H1 (cell line): Measurements from ENCODE around the gene TLR2. TPM values are rescaled to one million over a fixed set of nuclear protein-coding genes. Genes with fewer than 3 reads are reported as not detected.

Experiments used
- CTCF ChIA-PET: fragments of 300-600 bp; sonication (Branson Sonifier 250); formaldehyde crosslinking; loops from one replicate; lab custom pipeline; 2021; ENCODE audit not compliant: partially characterized antibody; lab: Charles Lee
- POLR2A ChIA-PET: fragments of 300-600 bp; sonication (Branson Sonifier 250); formaldehyde crosslinking; loops from one replicate; lab custom pipeline; 2021; ENCODE audit warnings: inconsistent platforms; ENCODE audit not compliant: partially characterized antibody; lab: Charles Lee
- DNase-seq, 2 experiments: peaks; one replicate each; pipeline versions ENCODE4 v3.0.0 to v3.0.0-alpha.2; 2010 to 2022; ENCODE audit warnings: low spot score in 2 of 2, low read depth in 1 of 2, mixed read lengths in 1 of 2
- FAIRE-seq: peaks from 2 replicates; lab custom pipeline; 2011; peaks lifted over from hg19 to GRCh38; lab: Jason Lieb, UNC
- H2AFZ ChIP-seq: 2 replicates; pipeline ENCODE4 v1.8.1; 2012; ENCODE audit warnings: low read length, inconsistent platforms
- H2AK5ac ChIP-seq: 2 replicates; pipeline ENCODE4 v1.6.1; 2013; ENCODE audit warnings: low read depth, low read length
- H2BK120ac ChIP-seq: replicated peaks from 2 replicates; pipeline ENCODE3; 2013; ENCODE audit warnings: low read depth, low read length, inconsistent platforms
- H2BK12ac ChIP-seq: 2 replicates; pipeline ENCODE4 v1.6.1; 2013; ENCODE audit warnings: low read depth, low read length
- H2BK15ac ChIP-seq: 2 replicates; pipeline ENCODE4 v1.6.1; 2013; ENCODE audit warnings: low read length
- H2BK20ac ChIP-seq: 2 replicates; pipeline ENCODE4 v1.6.1; 2013; ENCODE audit warnings: low read length
- H2BK5ac ChIP-seq: 2 replicates; pipeline ENCODE4 v1.6.1; 2013; ENCODE audit warnings: low read depth, low read length
- H3K14ac ChIP-seq: 2 replicates; pipeline ENCODE4 v1.6.1; 2013; ENCODE audit warnings: inconsistent platforms; ENCODE audit not compliant: insufficient read length
- H3K18ac ChIP-seq: 2 replicates; pipeline ENCODE4 v1.6.1; 2013; ENCODE audit warnings: low read length; ENCODE audit errors: extremely low read depth
- H3K23ac ChIP-seq: 2 replicates; pipeline ENCODE4 v1.6.1; 2013; ENCODE audit warnings: inconsistent platforms; ENCODE audit not compliant: insufficient read length
- H3K23me2 ChIP-seq: 2 replicates; pipeline ENCODE4 v1.6.1; 2013; ENCODE audit warnings: low read depth, low read length
- H3K27ac ChIP-seq: 2 replicates; pipeline ENCODE4 v1.6.1; 2011; ENCODE audit warnings: low read depth, low read length, inconsistent platforms
- H3K27me3 ChIP-seq, 4 experiments: replicated peaks in 1 of 4; 1 replicate in 1 of 4; 2 replicates in 3 of 4; pipeline versions ENCODE4 v1.6.1 to v1.8.1; 2011 to 2013; ENCODE audit warnings: low read length in 3 of 4, mild to moderate bottlenecking in 3 of 4, inconsistent platforms in 2 of 4, mixed read lengths in 2 of 4, moderate library complexity in 1 of 4; ENCODE audit not compliant: control insufficient read depth in 3 of 4, insufficient read depth in 3 of 4; ENCODE audit errors: extremely low read depth in 1 of 4
- H3K36me3 ChIP-seq, 4 experiments: 2 replicates each; pipeline versions ENCODE4 v1.6.1 to v1.8.1; 2011 to 2013; ENCODE audit warnings: mild to moderate bottlenecking in 4 of 4, low read length in 3 of 4, moderate library complexity in 2 of 4, control low read depth in 1 of 4, inconsistent platforms in 1 of 4; ENCODE audit not compliant: insufficient read depth in 4 of 4, control insufficient read depth in 2 of 4
- H3K4ac ChIP-seq: replicated peaks from 2 replicates; pipeline ENCODE3; 2013; ENCODE audit warnings: low read length, low read depth, mixed read lengths, inconsistent platforms; ENCODE audit not compliant: insufficient read length
- H3K4me1 ChIP-seq, 4 experiments: replicated peaks in 1 of 4; 1 replicate in 1 of 4; 2 replicates in 3 of 4; pipeline versions ENCODE4 v1.6.1 to v1.8.1; 2011 to 2013; ENCODE audit warnings: low read length in 3 of 4, inconsistent platforms in 2 of 4, mixed read lengths in 1 of 4; ENCODE audit not compliant: insufficient read depth in 4 of 4, control insufficient read depth in 3 of 4
- H3K4me2 ChIP-seq, 2 experiments: 2 replicates each; pipeline versions ENCODE4 v1.6.1 to v1.8.1; 2011 to 2013; ENCODE audit warnings: low read depth in 2 of 2, low read length in 2 of 2, control low read depth in 1 of 2, inconsistent platforms in 1 of 2, mild to moderate bottlenecking in 1 of 2; ENCODE audit not compliant: insufficient read depth in 1 of 2
- H3K4me3 ChIP-seq, 4 experiments: fragments of 200-600, 300-600 bp in 1 of 4; sonication (generic), shearing (Covaris generic), sonication (Bioruptor Twin) in 1 of 4; 2 replicates each; pipeline versions ENCODE4 v1.5.1 to v1.8.1; 2011 to 2016; ENCODE audit warnings: low read length in 4 of 4, low read depth in 3 of 4, control low read depth in 2 of 4, inconsistent platforms in 2 of 4, mild to moderate bottlenecking in 2 of 4, mixed read lengths in 1 of 4, moderate library complexity in 1 of 4; ENCODE audit not compliant: insufficient read depth in 2 of 4; ENCODE audit errors: extremely low read depth in 1 of 4
- H3K56ac ChIP-seq: replicated peaks from 2 replicates; pipeline ENCODE3; 2013; ENCODE audit warnings: low read depth, mild to moderate bottlenecking, mixed read lengths, low read length, inconsistent platforms; ENCODE audit not compliant: insufficient read length
- H3K79me1 ChIP-seq: 2 replicates; pipeline ENCODE4 v1.6.1; 2013; ENCODE audit warnings: low read depth, low read length, control low read depth
- H3K79me2 ChIP-seq, 2 experiments: 2 replicates each; pipeline versions ENCODE4 v1.6.1 to v1.8.1; 2012 to 2013; ENCODE audit warnings: low read length in 2 of 2, mild to moderate bottlenecking in 2 of 2, inconsistent platforms in 1 of 2; ENCODE audit not compliant: insufficient read depth in 2 of 2, control insufficient read depth in 1 of 2
- H3K9ac ChIP-seq, 4 experiments: replicated peaks in 1 of 4; 1 replicate in 1 of 4; 2 replicates in 3 of 4; pipeline versions ENCODE4 v1.6.1 to v1.8.1; 2011 to 2013; ENCODE audit warnings: low read depth in 3 of 4, low read length in 3 of 4, control low read depth in 2 of 4, mild to moderate bottlenecking in 2 of 4, moderate library complexity in 2 of 4, inconsistent platforms in 1 of 4; ENCODE audit errors: extremely low read depth in 1 of 4
- H3K9me3 ChIP-seq, 2 experiments: 2 replicates each; pipeline versions ENCODE4 v1.6.1 to v1.8.1; 2012 to 2013; ENCODE audit warnings: mild to moderate bottlenecking in 2 of 2, moderate library complexity in 2 of 2, control low read depth in 1 of 2, inconsistent platforms in 1 of 2, low read depth in 1 of 2, low read length in 1 of 2, mixed read lengths in 1 of 2; ENCODE audit not compliant: insufficient read depth in 2 of 2
- H4K20me1 ChIP-seq, 2 experiments: replicated peaks in 1 of 2; 2 replicates each; pipeline versions ENCODE3 to v1.8.1; 2011 to 2013; ENCODE audit warnings: inconsistent platforms in 2 of 2, low read length in 2 of 2, mild to moderate bottlenecking in 1 of 2; ENCODE audit not compliant: insufficient read depth in 2 of 2, control insufficient read depth in 1 of 2
- H4K5ac ChIP-seq: 2 replicates; pipeline ENCODE4 v1.6.1; 2013; ENCODE audit warnings: low read length, low read depth, mixed read lengths, inconsistent platforms; ENCODE audit not compliant: insufficient read length
- H4K8ac ChIP-seq: 2 replicates; pipeline ENCODE4 v1.8.0; 2013; ENCODE audit warnings: mild to moderate bottlenecking, moderate library complexity, low read length, inconsistent platforms; ENCODE audit not compliant: insufficient read depth; ENCODE audit errors: extremely low read depth
- H4K91ac ChIP-seq: replicated peaks from 2 replicates; pipeline ENCODE3; 2013; ENCODE audit warnings: low read length, mixed read lengths, inconsistent platforms; ENCODE audit not compliant: insufficient read length
- ASH2L ChIP-seq: fragments of 200-600, 300-600 bp; sonication (generic); IDR thresholded peaks from one replicate; pipeline ENCODE4 v1.7.1; 2017; ENCODE audit warnings: low read length
- BRCA1 ChIP-seq: IDR thresholded peaks from 2 replicates; pipeline ENCODE4 v1.6.1; 2012; ENCODE audit warnings: low read depth, low read length, improper control_type of control experiment
- CBX5 ChIP-seq: fragments of 300-800, 300-1000 bp; sonication (generic); IDR thresholded peaks from 2 replicates; pipeline ENCODE4 v1.7.1; 2016; ENCODE audit warnings: antibody characterized with exemption, low read length, low read depth
- CREB1 ChIP-seq: IDR thresholded peaks from 2 replicates; pipeline ENCODE4 v1.6.1; 2012; ENCODE audit warnings: inconsistent platforms
- PHF8 ChIP-seq: fragments of 200-600 bp; sonication (generic); conservative IDR thresholded peaks from 2 replicates; pipeline ENCODE4 v1.7.1; 2012; ENCODE audit warnings: low read depth, mild to moderate bottlenecking, inconsistent platforms, low read length, moderate library complexity
- POU5F1 ChIP-seq: IDR thresholded peaks from 2 replicates; pipeline ENCODE4 v1.6.1; 2011; ENCODE audit warnings: low read depth, mild to moderate bottlenecking, low read length, moderate library complexity
- RAD21 ChIP-seq, 2 experiments: IDR thresholded peaks in 1 of 2; conservative IDR thresholded peaks in 1 of 2; 2 replicates each; pipeline ENCODE4 v1.6.1; 2011; ENCODE audit warnings: low read depth in 2 of 2, low read length in 2 of 2, improper control_type of control experiment in 1 of 2, inconsistent platforms in 1 of 2, mild to moderate bottlenecking in 1 of 2, moderate library complexity in 1 of 2
- SAP30 ChIP-seq: fragments of 300-600 bp; sonication (generic); IDR thresholded peaks from 2 replicates; pipeline ENCODE4 v1.7.1; 2012; ENCODE audit warnings: low read length, moderate library complexity, mild to moderate bottlenecking, inconsistent platforms; ENCODE audit not compliant: insufficient read depth, insufficient replicate concordance
- SIN3A ChIP-seq, 2 experiments: IDR thresholded peaks in 1 of 2; conservative IDR thresholded peaks in 1 of 2; 2 replicates each; pipeline ENCODE4 v1.6.1; 2011 to 2012; ENCODE audit warnings: low read length in 2 of 2, improper control_type of control experiment in 1 of 2, low read depth in 1 of 2, mild to moderate bottlenecking in 1 of 2
- SIRT6 ChIP-seq: IDR thresholded peaks from one replicate; pipeline ENCODE4 v1.7.1; 2012; ENCODE audit warnings: low read length, inconsistent platforms
- SIX5 ChIP-seq: IDR thresholded peaks from 2 replicates; pipeline ENCODE4 v1.6.1; 2011; ENCODE audit warnings: mild to moderate bottlenecking, low read depth, low read length
- SP1 ChIP-seq: IDR thresholded peaks from 2 replicates; pipeline ENCODE4 v1.6.1; 2011; ENCODE audit warnings: low read depth, low read length
- TAF1 ChIP-seq: IDR thresholded peaks from 2 replicates; pipeline ENCODE4 v1.6.1; 2011; ENCODE audit warnings: mild to moderate bottlenecking, low read depth, low read length
- TAF7 ChIP-seq: optimal IDR thresholded peaks from 2 replicates; pipeline ENCODE3; 2011; ENCODE audit warnings: low read depth, mild to moderate bottlenecking, inconsistent platforms, low read length, moderate library complexity, borderline replicate concordance
- TBP ChIP-seq: IDR thresholded peaks from 2 replicates; pipeline ENCODE4 v1.6.1; 2011; ENCODE audit warnings: low read depth, low read length, improper control_type of control experiment
- ZNF274 ChIP-seq: IDR thresholded peaks from 2 replicates; pipeline ENCODE4 v1.7.0; 2012; ENCODE audit warnings: low read length, borderline replicate concordance; ENCODE audit errors: extremely low read depth
- WGBS, 2 experiments: shearing (Covaris generic) in 1 of 2; methylation state at CpG; one replicate each; pipeline versions ENCODE4 v1.1.6 to v1.1.7; 2013 to 2015; ENCODE audit warnings: low lambda C conversion rate in 2 of 2, mixed read lengths in 2 of 2, inconsistent platforms in 1 of 2, low coverage in 1 of 2, missing lambda C conversion rate in 1 of 2; ENCODE audit not compliant: insufficient replicate concordance in 2 of 2, insufficient coverage in 1 of 2, insufficient read length in 1 of 2; ENCODE audit errors: extremely low coverage in 1 of 2, missing lambda C conversion rate in 1 of 2; 5-methylcytosine and 5-hydroxymethylcytosine counted together
- polyA plus RNA-seq, 7 experiments: library from polyadenylated mRNA; depleted of rRNA in 3 of 7; stranded (reverse) in 5 of 7; unstranded in 2 of 7; fragments of >200 nt in 5 of 7; fragments of 200-250 nt in 2 of 7; gene quantifications; 1 replicate in 5 of 7; 2 replicates in 1 of 7; 4 replicates in 1 of 7; pipeline versions ENCODE4 v1.2.1 to v1.2.3, GENCODE V29; 2011 to 2013; ENCODE audit warnings: missing spikeins in 2 of 7, mixed read lengths in 2 of 7
- total RNA-seq: library from RNA; stranded (reverse); fragmentation: NEBNext Ultra II Directional; extraction: Animal tissue kit (Norgen Biotek cat#: 25700); gene quantifications from 2 replicates; pipeline ENCODE4 v1.2.1, GENCODE V29; 2021

The TLR2 gene
- total and polyA plus RNA-seq, 2 of the 8 experiments (the other 6 are each of a cell fraction or from before 2014, with no cell fraction given): 1.3 TPM

GRCh38 chr4:153725831-153726154, 41.7 kb downstream of the TLR2 start:
- Histone ChIP-seq H3K23ac (no peak overlapping the region), H3K79me2 (no peaks in the 10 kb centered on the region), H3K9ac (no peak overlapping the region), H3K23me2 (no peaks in the 10 kb centered on the region), H3K4me2 (no peak overlapping the region), H4K5ac (no peak overlapping the region), H3K4ac (no peak overlapping the region), H2BK120ac (no peak overlapping the region), H3K18ac (no peak overlapping the region), H3K27ac (no peak overlapping the region), H3K4me3 (no peak overlapping the region), H3K9me3 (no peaks in the 10 kb centered on the region), H3K56ac (no peak overlapping the region), H2BK12ac (no peak overlapping the region), H3K36me3 (no peaks in the 10 kb centered on the region; a peak in 1 of 8 replicates), H3K27me3 (no peaks in the 10 kb centered on the region), H4K20me1 (no peaks in the 10 kb centered on the region), H4K91ac (no peak overlapping the region), H3K79me1 (no peaks in the 10 kb centered on the region), H3K4me1 (no peaks in the 10 kb centered on the region), H2AFZ (no peak overlapping the region), H4K8ac (no peak overlapping the region), H2BK20ac (no peak overlapping the region), H2BK15ac (no peak overlapping the region), H2AK5ac (no peak overlapping the region), H3K14ac (no peak overlapping the region), H2BK5ac (no peak overlapping the region)
- FAIRE-seq: no peak
- POLR2A ChIA-PET: interaction anchor here (1.0 to 1.3 kb wide), 2 partner anchors 32 to 33 kb away, joined by 3 to 4 read pairs; no protein-coding TSS in a partner anchor
- CTCF ChIA-PET: interaction anchor here (1.1 to 2.7 kb wide), 5 partner anchors 19 to 83 kb away, joined by 3 to 11 read pairs (median 3); no protein-coding TSS in a partner anchor
- DNase-seq: no peak
- WGBS, 2 experiments: 85% methylated on average over 1 of the region's 1 CpG; no CpG with 5 or more reads in 1 of the 2 experiments
- TF ChIP-seq TAF1: no peak
- no peak for TF ChIP-seq SIRT6
- no peak for TF ChIP-seq ZNF274
- TF ChIP-seq CREB1: no peak
- no peak for TF ChIP-seq PHF8
- no peak for TF ChIP-seq SIX5
- no peak for TF ChIP-seq RAD21 (IDR thresholded peaks at IDR 0.05 in 1 of 2, conservative IDR thresholded peaks at IDR 0.05 in 1 of 2; ENCODE audit: low read depth in 2 of 2, low read length in 2 of 2)
- TF ChIP-seq CBX5: no peak
- TF ChIP-seq ASH2L: no peak
- TF ChIP-seq POU5F1: no peak
- no peak for TF ChIP-seq SIN3A (conservative IDR thresholded peaks at IDR 0.05 in 1 of 2, IDR thresholded peaks at IDR 0.05 in 1 of 2; ENCODE audit: low read depth in 1 of 2, low read length in 2 of 2)
- TF ChIP-seq TAF7: no peak
- TF ChIP-seq BRCA1: no peak
- TF ChIP-seq SP1: no peak
- no peak for TF ChIP-seq TBP
- no peak for TF ChIP-seq SAP30
